Stimulated activated CD8-positive, alpha-beta memory T cell treated with anti-CD3 and anti-CD28 coated beads, Interleukin-4, amount 100 ng/mL, for 24 hours (primary cell): ENCODE measurements around the gene ADAMTS17.
A peak's percentile ranks its signal among the peaks of the same experiment; 100 is the strongest.

Experiments
- DNase-seq: peaks from one replicate; pipeline ENCODE4 v3.0.0-alpha.2; 2020; ENCODE audit warnings: low read depth

Gene ADAMTS17

DNA sequence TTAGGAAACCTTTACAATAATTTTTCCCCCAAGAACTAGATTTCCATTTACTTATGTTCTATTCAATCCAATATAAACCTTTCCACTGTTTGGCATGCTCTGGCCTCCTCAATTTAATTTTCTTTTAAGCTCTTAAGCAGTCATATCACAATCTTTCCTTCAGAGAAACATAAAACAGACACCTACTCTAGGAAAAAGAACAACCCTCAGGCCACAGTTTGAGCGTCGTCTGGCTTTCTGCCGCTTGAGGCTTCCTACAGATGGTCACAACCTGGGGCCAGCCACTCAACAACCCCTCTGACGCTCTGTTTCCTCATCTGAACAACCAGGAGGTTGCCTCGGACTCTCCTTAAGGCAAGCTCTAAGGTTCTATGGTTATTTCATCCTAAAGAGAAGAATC is 143.3 kb downstream of the ADAMTS17 start:
- DNase-seq: no peak

DNA sequence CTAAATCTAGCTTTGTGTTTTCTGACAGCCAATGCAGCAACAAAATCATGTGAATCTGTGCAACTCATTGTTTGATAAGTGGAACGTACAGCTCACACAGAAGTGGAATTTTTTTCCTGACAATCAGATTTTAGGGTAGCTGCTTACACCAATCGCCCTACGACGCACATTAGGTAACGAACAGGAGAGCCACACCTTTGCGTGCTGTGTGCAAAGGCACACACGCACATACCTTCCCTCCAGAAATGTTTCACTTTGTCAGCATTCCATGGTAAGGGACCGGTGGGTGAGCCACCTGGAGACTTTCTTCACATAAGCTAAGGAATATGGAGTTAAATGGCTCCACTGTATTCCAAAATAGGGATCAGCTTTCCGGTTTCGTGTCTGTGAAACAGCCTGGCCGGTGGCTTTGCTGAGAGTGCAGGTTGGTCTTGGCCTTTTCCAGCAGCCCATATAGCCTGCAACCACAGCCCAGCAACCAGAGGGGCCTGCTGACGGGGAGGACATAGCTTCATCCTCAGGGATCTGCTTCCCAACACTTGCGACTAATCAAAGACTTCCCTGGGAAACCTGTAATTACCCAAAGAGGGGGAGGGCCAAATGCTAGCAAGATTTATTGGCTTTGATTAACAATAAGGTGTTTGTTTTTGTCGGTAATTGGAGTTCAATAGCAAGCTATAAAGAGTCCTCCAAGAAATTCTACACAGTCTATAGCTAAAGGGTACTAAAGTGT is 145.3 kb downstream of the ADAMTS17 start:
- no peak for DNase-seq

DNA sequence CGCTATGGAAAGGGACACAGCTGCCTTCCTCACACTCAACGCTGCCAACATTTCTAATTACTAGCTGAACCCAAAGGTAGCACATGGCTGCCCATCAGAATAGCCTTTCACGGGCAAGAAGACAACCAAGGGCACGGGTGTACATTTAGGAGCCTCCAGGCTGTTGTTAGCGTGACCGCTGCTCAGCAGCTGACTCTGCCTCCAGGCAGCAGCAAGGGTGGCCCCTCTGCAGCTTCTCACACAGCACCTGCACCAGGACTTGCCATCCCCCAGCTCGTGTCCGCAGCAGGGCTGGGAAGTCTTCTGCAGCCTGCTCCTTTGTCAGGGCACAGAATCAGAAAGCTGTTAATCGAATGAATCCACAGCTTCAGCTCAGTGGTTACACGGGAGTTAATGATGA is 146.8 kb downstream of the ADAMTS17 start:
- DNase-seq: no peak

DNA sequence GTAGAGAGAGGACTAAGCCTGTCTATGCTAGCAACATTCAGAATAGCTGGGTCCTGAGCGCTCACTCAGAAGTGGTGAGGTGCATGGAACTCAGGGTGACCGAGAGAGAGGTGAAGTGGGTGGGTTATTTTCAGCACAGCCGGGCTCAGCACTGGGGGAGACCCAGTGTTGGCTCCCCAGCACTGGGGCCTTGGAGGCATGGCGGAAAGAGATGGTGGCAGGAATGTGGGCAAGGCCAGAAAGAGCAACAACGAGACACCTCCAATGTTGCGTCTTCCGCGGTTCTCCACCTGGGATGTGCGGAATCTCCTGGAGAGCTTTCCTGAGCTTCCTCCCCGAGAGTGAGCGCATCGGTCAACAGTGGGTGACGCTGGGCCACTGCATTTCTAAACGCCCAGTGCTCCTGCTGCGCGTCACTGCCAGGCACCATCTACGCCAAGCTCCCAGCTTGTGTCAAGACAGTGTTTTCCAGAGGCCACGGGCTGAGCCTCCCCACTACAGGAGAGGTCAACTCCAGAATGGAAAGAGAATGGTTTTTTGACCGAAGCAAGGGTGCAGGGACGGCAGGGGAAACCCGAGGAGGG is 148.4 kb downstream of the ADAMTS17 start:
- no peak for DNase-seq

DNA sequence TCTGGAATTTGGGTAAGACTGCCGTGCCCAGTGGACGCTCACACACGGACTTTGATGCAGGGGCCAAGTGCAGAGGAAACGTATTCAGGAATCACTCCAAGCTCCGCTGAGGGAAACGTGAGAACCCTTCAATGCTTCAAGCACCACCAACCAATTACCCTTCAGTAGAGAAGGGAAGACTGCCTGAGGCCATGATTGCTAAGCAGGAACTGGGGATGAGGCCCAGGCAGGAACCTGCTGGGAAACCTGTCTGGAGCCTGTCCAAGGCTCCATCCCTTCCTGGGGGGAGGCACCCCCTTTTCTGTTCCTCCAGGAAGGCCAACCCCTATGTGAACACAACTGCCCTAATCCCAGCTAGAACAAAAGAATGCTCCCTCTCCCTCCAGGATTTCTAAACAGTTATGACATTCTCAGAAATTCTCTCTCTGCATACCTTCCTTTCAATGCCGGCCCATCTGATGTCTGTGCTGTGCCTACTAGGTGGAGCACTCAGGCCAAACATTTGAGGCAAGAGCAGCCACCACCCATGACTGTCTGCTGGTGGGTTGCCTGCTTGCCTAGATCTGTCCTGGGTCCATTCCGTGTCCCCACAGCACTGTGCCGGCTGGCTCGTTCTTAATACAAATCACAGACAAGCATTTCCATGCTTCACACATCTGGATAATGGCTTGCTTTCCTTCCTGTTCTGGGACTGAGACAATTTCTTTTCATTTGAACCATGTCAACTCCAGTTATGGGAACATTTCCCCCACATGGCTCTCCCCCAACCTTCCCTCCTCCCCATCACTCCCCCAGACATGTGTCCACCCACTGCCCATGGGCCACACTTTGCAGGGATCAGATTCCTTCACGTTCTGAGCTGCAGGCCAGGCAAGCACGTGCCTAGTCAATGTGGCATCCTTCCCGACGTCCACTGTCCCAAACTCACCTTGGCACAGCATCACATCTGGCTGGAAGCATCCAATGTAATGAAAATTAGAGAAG is 149.4 kb downstream of the ADAMTS17 start:
- no peak for DNase-seq

DNA sequence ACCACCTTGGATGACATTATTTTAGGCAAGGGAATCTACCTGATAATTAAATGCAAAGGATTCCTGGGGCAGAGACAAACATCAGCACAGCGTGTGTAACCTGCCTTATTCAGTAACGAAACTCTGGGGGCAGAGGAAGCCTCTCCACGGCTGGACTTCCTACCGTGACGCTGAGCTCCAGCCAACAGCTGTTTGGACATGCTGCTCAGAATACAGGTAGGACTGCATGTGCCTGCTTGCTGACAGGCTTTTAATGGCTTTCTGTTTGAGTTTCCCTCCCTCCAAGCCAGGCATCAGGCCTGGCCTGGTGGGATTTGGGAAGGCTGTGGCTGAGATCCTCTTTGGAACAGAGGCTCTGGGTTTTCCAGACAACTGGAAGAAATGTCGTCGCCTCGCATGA is 150.6 kb downstream of the ADAMTS17 start:
- DNase-seq: no peak

DNA sequence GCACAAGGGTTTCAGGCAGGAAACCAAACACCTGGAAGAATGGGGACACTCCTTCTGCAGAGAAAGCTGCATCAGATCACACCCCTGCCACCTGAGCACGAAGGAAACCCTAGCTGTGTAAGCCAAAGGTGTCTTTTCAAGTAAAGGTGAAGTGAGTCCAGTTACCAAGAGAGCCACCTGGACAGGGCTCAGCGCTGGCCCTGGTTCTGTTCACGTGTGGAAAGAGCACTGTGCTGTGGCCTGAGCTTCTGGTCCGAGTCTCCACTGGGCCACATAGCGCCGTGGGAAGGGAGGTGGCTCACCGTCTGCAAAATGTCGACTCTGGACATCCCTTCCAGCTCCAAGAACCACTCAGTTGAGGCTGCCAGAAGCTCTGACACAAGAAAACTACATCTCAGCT is 151.1 kb downstream of the ADAMTS17 start:
- DNase-seq: no peak

DNA sequence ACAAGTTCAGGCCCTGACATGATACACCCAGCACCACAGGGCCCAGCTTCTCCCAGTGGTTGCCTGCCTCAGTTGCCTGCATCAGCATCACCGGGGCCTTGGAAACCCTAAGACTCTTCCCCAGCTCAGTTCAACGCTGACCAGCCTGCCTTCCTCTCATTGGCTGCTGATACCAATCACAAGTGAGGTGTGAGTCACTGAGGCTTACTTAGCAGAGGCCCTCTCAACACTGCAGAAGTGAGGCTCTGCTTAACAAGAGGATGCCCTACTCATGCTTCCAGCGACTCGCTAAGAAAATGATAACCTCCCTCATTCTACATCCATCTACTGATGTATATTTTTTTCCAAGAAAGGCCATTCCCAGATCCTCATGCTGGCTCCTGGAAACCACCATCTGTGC is 151.9 kb downstream of the ADAMTS17 start:
- DNase-seq: no peak

DNA sequence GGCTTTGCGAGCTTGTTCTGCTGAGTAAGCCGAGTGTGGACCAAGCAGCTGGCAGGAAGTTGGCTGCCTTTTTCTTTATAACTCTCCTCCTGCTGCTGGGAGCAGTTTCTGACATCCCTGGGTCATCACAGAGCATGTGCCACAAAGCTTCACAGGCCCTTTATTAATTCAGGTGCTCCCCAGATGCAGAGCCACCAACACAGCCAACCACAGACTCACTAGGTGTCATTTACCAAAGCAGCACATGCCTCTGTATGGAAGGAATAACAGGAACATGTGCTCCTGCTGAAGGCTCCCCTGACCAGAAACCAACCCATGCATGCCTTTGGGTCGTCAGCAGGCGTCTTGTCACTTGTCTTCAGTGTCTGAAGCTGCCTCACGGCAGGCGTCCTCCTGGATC is 152.5 kb downstream of the ADAMTS17 start:
- no peak for DNase-seq

DNA sequence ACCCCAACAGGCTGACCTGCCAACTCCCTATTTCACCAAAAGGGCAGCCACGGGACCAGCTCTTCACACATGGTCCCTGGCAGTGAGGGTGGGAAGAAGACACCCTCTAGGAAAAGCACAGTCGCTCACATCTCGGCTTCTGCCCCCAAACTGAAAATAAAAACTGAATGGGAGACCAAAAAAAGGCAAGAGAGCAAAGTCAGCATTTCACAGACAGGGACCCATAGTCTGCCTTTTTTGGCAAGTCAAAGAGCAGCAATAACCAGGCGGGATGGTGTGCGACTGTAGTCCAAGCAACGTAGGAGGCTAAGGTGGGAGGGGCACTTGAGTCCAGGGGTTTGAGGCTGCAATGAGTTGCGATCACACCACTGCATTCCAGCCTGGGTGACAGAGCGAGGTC is 154.1 kb downstream of the ADAMTS17 start:
- no peak for DNase-seq

DNA sequence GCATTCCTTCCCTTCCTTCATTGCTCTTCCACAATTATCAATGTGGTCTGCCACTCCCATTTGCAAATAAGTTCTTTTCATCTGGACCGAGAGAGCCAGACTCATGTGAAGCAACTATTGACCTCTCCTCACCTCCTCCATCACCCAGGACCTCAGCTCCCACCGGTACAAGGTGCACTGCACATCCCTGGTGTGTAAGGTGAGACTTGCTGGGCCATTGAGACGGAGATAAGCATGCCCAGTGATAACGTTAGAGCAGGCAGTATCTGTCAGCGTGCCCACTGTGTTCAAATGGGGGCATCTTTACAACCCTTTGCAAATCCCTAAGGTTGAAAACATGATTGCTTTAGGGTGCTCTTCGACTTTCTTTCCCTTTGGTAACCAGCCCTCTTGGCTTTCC is 154.8 kb downstream of the ADAMTS17 start:
- DNase-seq: no peak

DNA sequence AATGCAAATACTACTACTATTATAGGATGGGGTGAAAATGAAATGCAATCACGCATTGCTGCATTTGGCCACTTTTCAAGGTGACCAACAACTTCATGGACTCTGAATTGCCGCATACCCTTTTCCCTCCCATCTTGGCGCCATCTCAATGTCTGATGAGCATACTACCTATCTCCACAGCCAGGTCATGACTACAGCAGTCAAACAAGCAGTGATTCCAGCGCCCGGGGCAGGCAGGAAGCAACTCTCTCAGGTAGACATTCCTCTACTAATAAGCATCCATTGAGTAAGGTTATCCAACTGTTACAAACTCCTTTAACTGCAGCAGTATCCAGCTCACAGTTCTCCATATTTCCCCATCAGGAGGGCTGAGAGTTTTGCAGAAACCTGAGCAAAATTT is 155.4 kb downstream of the ADAMTS17 start:
- no peak for DNase-seq

DNA sequence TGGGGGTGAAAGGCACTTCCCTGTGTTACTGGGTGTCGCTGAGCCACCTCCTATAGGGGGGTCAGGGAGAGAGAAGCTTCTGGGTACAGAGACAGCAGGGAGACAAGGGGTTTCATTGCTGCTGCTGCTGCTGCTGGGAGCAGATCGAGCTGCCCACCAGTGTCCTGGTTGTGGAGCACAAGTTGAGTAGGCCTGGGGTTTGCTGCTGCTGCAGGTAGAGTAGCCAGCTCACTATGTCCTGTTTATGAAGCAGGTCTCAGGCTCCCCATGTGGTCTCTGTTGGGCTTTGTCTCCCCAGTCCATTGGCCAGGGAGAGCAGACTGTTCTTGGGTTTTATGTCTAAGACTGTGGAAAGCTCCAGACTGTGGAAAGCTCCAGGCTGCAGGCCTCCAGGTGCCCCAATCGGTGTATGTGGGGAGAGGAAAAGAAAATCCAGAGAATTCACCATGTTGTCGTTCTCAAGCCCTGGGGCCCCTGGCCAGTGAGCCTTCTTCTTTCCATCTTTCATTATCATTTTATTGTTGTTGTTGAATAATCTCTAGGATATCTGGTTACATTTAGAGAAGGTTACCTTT is 157.8 kb downstream of the ADAMTS17 start:
- DNase-seq: no peak

DNA sequence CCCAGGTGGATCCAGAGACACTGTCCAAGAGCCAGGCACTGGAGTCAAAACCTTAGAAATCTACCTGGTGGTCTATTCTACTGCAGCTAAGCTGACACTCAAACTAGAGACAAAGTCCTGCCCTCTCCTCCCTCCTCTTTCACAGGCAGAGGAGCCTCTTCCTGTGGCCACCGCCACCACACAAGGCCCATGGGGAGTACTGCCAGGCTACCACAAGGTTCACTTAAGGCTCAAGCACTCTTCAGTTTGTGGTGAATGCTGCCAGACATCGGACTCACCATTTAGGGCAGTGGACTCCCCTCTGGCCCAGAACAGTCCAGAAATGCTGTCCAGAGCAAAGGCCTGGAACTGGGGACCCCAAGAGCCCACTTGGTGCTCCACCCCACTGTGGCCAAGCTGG is 160.9 kb downstream of the ADAMTS17 start:
- DNase-seq: no peak

DNA sequence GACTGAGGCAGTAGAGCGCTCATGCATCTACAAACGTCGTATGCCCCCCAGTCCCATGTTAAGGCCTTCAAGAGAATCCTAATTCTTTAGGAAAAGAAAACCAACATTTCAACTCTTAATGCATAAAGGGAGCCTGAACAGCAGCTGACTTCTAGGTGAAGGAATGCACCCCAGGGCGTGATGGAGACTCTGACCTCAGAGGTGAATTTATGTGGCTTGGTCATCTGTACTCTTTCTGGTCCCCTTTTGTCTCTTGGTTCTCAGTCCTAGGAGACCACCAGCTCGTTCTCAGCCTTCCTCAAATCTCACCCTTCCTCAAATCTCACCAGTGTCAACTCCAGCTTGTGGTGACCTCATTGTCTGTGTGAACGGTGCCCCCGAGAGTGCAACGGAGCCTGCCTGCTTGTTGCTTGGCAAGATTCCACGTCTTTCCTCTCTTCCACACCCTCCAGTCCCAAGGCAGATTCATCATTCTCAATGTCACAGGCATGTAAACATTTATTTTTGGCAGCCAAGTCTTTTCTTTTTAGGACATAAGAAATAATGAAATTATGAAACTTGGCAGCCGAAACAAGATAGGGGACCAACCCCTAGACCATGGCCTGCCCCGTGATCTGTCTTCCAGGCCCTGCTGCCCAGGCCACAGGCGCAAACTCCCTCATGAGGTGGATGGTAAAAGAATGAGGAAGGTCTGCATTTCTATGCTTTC is 166.2 kb downstream of the ADAMTS17 start:
- no peak for DNase-seq

DNA sequence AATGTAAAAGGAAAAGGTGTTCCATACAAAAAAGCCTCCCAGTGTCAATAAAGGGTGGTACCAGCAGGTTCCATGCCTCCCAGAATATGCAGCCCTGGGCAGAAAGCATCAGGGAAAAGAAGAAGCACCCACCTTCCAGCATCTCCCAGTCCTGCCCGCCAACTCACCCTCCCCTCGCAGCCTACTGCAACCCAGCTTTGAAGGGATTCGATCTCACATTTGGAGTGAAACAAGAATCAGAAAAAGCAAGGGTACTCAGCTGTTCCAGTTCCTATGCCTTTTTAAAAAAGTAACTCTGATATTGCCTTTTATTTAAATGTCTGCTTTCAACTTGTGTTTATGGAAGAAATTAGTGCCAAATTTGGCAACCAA is 166.9 kb downstream of the ADAMTS17 start:
- no peak for DNase-seq

DNA sequence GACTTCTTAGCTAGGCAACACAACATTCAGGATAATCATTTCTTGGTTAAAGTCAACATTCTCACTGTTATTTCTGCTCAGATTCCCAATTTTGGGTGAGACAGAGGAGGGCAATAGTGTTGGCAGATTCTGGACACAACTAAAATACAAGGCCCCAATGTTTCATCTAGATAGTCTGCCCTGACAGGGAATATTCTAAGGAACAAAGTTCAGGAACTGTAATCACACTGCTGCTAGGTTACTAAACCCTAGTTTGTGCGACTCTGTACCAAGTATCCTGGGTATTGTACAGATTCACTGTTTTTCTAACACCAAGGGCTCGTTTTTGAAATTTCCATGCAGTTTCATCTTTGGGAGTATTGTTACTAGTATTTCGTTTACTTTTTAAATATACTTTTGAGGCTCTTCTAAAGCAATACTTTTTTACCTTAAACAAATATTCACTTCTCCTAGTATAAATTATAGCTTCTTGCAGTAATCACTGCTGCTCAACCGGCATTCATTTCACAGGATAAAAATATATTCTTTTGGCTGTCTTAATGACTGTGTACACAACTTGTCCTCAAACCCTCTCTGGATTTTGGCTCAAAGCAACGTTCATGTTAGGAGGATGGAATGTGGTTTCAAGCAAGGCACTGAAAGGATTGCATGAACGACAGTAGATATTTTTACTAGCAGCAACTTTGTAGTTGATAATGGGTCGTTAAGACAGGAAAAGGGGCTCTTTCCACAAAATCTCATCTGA is 167.4 kb downstream of the ADAMTS17 start:
- no peak for DNase-seq

DNA sequence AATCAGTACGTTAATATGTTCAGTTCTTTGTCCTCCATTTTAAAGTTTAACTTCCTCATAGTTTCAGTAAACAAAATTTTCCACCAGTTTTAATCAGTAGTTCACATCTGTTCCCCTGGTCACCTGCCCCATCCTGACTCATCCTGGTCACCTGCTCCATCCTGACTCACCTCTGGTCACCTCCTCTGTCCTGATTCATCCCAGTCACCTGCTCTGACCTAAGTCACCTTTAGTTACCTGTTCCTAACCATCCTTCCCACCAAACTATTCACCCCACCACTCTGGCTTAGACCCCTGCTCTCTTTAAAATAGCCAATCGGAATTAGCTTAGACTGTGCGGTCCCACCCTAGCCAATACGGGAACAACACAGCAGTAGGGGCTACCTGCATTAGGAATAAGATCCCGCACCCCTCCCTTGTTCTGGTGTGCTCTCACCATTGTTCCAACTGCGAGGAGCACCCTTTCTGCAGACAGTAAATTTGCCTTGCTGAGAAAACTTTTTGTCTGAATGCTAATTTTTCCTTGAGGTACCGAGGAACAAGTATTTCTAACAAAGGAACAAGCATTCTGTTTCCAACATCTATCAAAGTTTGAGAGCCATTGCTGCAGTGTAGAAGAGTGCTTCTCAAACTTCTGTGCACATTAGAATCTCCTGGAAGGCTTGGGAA is 169.3 kb downstream of the ADAMTS17 start:
- DNase-seq: no peak

DNA sequence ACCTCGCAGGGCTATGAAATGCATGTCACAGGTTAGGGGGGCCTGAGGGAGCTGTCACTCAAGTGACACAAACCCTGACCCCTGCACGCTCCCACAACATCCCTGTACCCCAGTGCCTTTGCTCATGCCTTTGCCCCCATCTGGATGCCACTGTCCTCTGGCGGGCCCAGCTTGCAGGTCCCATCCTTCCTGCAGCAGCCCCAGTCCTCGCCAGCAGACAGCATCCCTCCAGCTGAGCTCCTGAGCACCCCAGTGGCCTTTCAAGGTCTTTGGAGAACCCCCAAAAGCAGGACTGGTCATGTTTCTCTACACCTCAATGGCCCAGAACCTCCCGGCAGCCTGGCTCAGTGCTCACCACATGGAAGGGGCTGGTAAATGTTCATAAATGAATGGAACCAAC is 170.4 kb downstream of the ADAMTS17 start:
- no peak for DNase-seq

DNA sequence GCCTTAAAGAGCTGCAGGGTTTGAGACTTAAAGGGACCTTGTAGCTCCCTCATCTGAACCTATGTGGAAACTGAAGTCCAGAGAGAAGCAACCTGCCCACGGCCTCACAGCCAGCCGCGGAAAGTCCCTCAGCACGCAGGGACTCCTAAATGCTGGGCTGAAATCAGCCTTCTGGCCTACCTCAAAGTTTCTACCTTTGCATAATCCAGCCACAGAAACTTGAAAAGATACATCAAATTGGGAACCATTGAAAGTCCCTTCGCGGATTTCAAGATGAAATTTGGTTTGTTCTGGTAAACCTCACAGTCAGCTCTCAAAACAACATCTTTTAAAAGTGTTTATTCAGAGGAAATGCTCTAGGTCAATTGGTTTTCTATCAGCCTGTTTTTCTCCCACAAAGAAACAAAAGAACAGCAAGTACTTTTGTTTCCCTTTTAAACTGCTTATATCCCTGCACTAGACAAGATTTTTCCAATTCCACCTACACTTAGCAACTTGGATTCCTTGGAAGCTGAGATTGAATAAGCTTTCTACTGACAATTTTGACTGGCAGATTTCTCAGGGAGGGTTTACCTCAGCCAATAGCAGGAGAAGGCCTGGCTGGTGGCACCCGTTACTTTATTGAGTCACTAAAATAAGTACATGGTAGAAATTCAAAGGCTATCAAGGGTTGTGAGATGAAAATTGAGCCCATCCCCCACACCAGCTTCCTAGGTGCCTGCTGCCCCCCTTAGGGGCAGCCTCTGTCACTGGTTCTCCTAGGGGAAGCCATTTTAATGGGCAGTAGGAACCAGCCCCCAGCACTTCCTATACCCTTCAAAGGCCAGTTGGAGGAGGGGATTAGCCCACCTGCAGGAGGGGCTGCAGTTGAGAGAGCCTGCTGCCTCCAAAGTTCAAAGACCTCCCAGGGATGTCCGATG is 171.2 kb downstream of the ADAMTS17 start:
- peak; percentile 8 for DNase-seq
